Natural killer cell (primary cell): Measurements from ENCODE around the gene TRIM37. TPM values are rescaled to one million over a fixed set of nuclear protein-coding genes. Genes with fewer than 3 reads are reported as not detected.
"Not testable (repeated sequence)": the region's sequence is repeated elsewhere in the genome, so short reads cannot be mapped to it uniquely, and the experiment has no call there.

Experiments
- ATAC-seq, 3 donors: fragments of 150-1000 bp in 2 of 3; fragments of 200-7000 bp in 1 of 3; cut with Tn5 transposase; 1 replicate in 1 of 3; 2 replicates in 2 of 3; pipeline ENCODE4 v1.10.0; 2021; ENCODE audit warnings: mild to moderate bottlenecking in 2 of 3, moderate library complexity in 2 of 3
- DNase-seq, 2 donors: peaks; one replicate each; pipeline versions ENCODE4 v3.0.0 to v3.0.0-alpha.2; 2013 to 2021; ENCODE audit warnings: mixed read lengths in 1 of 2
- H3K27ac ChIP-seq: one replicate; pipeline ENCODE4 v1.5.1; 2013; ENCODE audit warnings: mild to moderate bottlenecking, low read length
- H3K27me3 ChIP-seq: one replicate; pipeline ENCODE4 v1.6.1; 2013; ENCODE audit warnings: low read length; ENCODE audit not compliant: control insufficient read depth, insufficient read depth
- H3K36me3 ChIP-seq: one replicate; pipeline ENCODE4 v1.6.1; 2013; ENCODE audit warnings: low read length; ENCODE audit not compliant: control insufficient read depth, insufficient read depth
- H3K4me1 ChIP-seq: one replicate; pipeline ENCODE4 v1.6.1; 2013; ENCODE audit warnings: low read length; ENCODE audit not compliant: control insufficient read depth, insufficient read depth
- H3K4me3 ChIP-seq: one replicate; pipeline ENCODE4 v1.5.1; 2013; ENCODE audit warnings: low read length
- H3K9me3 ChIP-seq: one replicate; pipeline ENCODE4 v1.6.1; 2013; ENCODE audit warnings: low read length; ENCODE audit not compliant: control insufficient read depth, insufficient read depth
- H3K27ac Mint-ChIP-seq, 2 donors: one replicate each; pipeline ENCODE4 v1.8.0; 2022; ENCODE audit warnings: mild to moderate bottlenecking in 2 of 2, mixed read lengths in 2 of 2, moderate library complexity in 1 of 2
- H3K27me3 Mint-ChIP-seq, 2 donors: one replicate each; pipeline ENCODE4 v1.8.0; 2022; ENCODE audit warnings: low read depth in 2 of 2, mixed read lengths in 2 of 2
- H3K36me3 Mint-ChIP-seq: one replicate; pipeline ENCODE4 v1.8.0; 2022; ENCODE audit warnings: mixed read lengths
- H3K4me1 Mint-ChIP-seq, 2 donors: one replicate each; pipeline ENCODE4 v1.8.0; 2022; ENCODE audit warnings: mixed read lengths in 2 of 2
- H3K4me3 Mint-ChIP-seq: one replicate; pipeline ENCODE4 v1.8.0; 2022; ENCODE audit warnings: mild to moderate bottlenecking, moderate library complexity, mixed read lengths
- H3K9me3 Mint-ChIP-seq, 2 donors: one replicate each; pipeline ENCODE4 v1.8.0; 2022; ENCODE audit warnings: mixed read lengths in 2 of 2
- WGBS: methylation state at CpG from one replicate; pipeline ENCODE4 v1.1.7; 2013; ENCODE audit warnings: missing lambda C conversion rate; ENCODE audit not compliant: insufficient coverage; 5-methylcytosine and 5-hydroxymethylcytosine counted together
- intact Hi-C: fragments of 100-400 bp; cut with micrococcal nuclease; formaldehyde crosslinking; loops from one replicate; pipeline ENCODE4 v1.14.2; 2022
- total RNA-seq, 4 donors: library from RNA; stranded (reverse); fragments of 120-200 nt in 1 of 4; gene quantifications; one replicate each; pipeline versions ENCODE4 v1.2.3 to v1.2.4, GENCODE V29; 2013 to 2022
- TF ChIP-seq, protein P1 (sequence below): fragments of 200-600 bp; IDR thresholded peaks from one replicate; pipeline ENCODE4 v1.8.0; 2022; ENCODE audit warnings: antibody characterized with exemption

TRIM37 gene
- total RNA-seq, 3 donors from 2014 or later (not counting 1 experiment from before 2014, with no cell fraction given), result 20.4 to 26.1 (median 21.9) TPM

DNA sequence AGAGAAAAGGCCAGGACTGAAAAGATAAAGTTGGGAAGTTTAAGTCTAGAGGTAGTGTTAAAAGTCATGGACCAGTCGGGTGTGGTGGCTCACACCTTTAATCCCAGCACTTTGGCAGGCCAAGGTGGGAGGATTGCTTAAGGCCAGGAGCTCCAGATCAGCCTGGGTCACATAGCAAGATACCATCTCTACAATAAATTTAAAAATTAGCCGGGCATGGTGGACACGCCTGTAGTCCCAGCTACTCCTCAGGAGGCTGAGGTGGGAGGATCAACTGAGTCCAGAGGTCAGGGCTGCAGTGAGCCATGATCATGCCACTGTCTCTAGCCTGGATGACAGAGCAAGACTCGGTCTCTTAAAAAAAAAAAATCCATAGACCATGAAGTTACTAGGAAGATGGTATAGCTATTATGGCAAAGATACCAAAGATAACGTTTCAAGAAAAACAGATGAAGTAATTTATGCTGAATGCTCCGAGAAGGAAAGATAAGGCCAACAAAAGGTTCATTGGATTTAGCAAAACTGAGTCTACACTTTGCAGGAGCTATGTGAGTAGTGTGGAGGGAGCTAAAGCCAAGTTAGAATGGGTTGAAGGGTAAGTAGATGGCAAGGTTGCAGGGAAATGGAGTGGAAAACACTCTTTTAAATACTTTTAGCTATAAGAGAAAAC is 11.7 kb downstream of the TRIM37 start:
- intact Hi-C loops, result no loop called here
- no peaks in the 10 kb centered on the region for H3K9me3 ChIP-seq
- H3K27ac ChIP-seq, result no peak overlapping the region
- no peaks in the 10 kb centered on the region for H3K4me1 ChIP-seq
- no peaks in the 10 kb centered on the region for H3K27me3 Mint-ChIP-seq
- H3K27me3 ChIP-seq, result no peaks in the 10 kb centered on the region
- H3K9me3 Mint-ChIP-seq, result no peaks in the 10 kb centered on the region
- H3K36me3 Mint-ChIP-seq, result peaks cover 2% of the 10 kb centered on the region
- H3K4me3 ChIP-seq, result no peak overlapping the region
- TF ChIP-seq, protein P1, sequence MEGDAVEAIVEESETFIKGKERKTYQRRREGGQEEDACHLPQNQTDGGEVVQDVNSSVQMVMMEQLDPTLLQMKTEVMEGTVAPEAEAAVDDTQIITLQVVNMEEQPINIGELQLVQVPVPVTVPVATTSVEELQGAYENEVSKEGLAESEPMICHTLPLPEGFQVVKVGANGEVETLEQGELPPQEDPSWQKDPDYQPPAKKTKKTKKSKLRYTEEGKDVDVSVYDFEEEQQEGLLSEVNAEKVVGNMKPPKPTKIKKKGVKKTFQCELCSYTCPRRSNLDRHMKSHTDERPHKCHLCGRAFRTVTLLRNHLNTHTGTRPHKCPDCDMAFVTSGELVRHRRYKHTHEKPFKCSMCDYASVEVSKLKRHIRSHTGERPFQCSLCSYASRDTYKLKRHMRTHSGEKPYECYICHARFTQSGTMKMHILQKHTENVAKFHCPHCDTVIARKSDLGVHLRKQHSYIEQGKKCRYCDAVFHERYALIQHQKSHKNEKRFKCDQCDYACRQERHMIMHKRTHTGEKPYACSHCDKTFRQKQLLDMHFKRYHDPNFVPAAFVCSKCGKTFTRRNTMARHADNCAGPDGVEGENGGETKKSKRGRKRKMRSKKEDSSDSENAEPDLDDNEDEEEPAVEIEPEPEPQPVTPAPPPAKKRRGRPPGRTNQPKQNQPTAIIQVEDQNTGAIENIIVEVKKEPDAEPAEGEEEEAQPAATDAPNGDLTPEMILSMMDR, result no peak
- DNase-seq (no peak), ATAC-seq (no peak)
- H3K4me3 Mint-ChIP-seq, result no peak overlapping the region
- H3K4me1 Mint-ChIP-seq, result peaks cover 2 to 16% of the 10 kb centered on the region in 2 donors
- peaks cover 5% of the 10 kb centered on the region for H3K36me3 ChIP-seq
- WGBS, result 91% methylated on average over 6 of the region's 6 CpGs
- no peak overlapping the region for H3K27ac Mint-ChIP-seq

DNA sequence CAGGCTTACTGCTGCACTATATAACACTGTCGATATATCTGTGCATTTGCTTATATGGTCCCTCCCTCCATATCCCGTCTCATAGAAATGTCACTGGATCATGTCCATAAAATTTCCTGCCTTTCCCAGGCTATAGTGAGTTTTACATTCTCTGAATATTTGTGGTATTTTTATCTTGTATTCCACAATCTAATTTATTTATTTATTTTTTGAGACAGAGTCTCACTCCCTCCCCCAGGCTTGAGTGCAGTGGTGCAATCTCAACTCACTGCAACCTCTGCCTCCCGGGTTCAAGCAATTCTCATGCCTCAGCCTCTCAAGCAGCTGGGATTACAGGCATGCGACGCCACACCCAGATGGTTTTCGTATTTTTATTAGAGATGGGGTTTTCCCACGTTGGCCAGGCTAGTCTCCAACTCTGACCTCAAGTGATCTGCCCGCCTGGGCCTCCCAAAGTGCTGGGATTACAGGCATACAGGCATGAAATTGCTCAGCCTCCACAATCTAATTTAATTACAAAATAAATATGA is 12.9 kb downstream of the TRIM37 start:
- Mint-ChIP-seq H3K27ac (no peak overlapping the region), H3K27me3 (no peaks in the 10 kb centered on the region), H3K4me1 (peaks cover 0 to 16% of the 10 kb centered on the region in 2 donors), H3K9me3 (no peaks in the 10 kb centered on the region), H3K36me3 (no peaks in the 10 kb centered on the region), H3K4me3 (no peak overlapping the region)
- H3K4me1 ChIP-seq, result no peaks in the 10 kb centered on the region
- peaks cover 9% of the 10 kb centered on the region for H3K36me3 ChIP-seq
- 83% methylated on average over 8 of the region's 8 CpGs for WGBS
- intact Hi-C loops, result no loop called here
- DNase-seq (no peak), ATAC-seq (no peak)
- TF ChIP-seq, protein P1, result no peak
- no peak overlapping the region for H3K27ac ChIP-seq
- H3K27me3 ChIP-seq, result no peaks in the 10 kb centered on the region
- H3K4me3 ChIP-seq, result no peak overlapping the region
- H3K9me3 ChIP-seq, result no peaks in the 10 kb centered on the region

DNA sequence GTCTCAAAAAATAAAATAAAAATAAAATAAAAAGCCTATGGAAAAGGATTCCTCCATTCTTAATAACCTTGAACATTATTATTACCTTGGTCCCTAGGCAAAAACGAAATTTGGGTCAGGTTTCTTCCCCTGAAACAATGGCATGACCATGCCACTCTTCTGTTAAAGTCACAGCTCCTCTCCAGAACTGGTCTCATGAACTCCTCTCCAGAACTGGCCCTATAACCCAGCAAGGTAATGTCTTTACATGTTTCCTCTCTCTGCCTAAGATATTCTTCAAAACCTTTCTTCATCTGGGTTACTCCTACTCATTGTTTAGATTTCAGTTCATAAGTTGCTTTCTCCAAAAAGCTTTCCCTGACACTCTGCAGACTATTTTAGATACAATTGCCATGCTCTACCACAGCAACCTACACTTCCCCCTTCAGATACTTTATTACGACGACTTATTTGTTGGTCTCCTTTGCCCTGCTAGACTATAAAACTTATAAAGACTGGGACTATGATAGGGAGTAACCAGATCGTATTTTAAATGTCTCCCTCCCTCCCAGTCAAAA is 13.5 kb downstream of the TRIM37 start:
- Histone ChIP-seq H3K27me3 (no peaks in the 10 kb centered on the region), H3K9me3 (no peaks in the 10 kb centered on the region), H3K4me3 (no peak overlapping the region), H3K27ac (no peak overlapping the region), H3K36me3 (peaks cover 13% of the 10 kb centered on the region), H3K4me1 (no peaks in the 10 kb centered on the region)
- Mint-ChIP-seq H3K36me3 (no peaks in the 10 kb centered on the region), H3K4me3 (no peak overlapping the region), H3K9me3 (no peaks in the 10 kb centered on the region), H3K27me3 (no peaks in the 10 kb centered on the region), H3K4me1 (peaks cover 0 to 16% of the 10 kb centered on the region in 2 donors), H3K27ac (no peak overlapping the region)
- TF ChIP-seq, protein P1, result no peak
- intact Hi-C loops, result no loop called here
- ATAC-seq, result no peak
- no peak for DNase-seq
- WGBS, result 95% methylated on average over 4 of the region's 4 CpGs

DNA sequence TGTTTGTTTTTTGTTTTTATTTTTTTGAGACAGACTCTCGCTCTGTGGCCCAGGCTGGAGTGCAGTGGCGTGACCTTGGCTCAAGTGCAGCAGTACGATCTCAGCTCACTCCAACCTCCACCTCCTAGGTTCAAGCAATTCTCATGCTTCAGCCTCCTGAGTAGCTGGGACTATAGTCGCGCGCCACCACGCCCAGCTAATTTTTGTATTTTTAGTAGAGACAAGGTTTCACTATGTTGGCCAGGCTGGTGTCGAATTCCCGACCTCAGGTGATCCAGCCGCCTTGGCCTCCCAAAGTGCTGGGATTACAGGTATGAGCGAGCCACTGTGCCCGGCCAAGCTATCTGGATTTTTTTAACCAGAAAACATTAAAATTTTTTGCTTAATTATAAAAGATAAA is 16.1 kb downstream of the TRIM37 start:
- H3K27ac Mint-ChIP-seq, DNase-seq, H3K27me3 Mint-ChIP-seq, H3K4me1 ChIP-seq, H3K4me3 Mint-ChIP-seq, intact Hi-C loops, H3K27me3 ChIP-seq, H3K9me3 Mint-ChIP-seq, H3K9me3 ChIP-seq, H3K4me3 ChIP-seq, H3K27ac ChIP-seq, H3K36me3 Mint-ChIP-seq, H3K4me1 Mint-ChIP-seq, ATAC-seq: not testable (repeated sequence)
- H3K36me3 ChIP-seq, result peaks cover 26% of the 10 kb centered on the region
- WGBS, result 97% methylated on average over 10 of the region's 12 CpGs
